LoVo (cell line): ENCODE results near the gene CELF4.

Source experiments
- DNase-seq: peaks from one replicate; pipeline ENCODE4 v3.0.0-alpha.2; 2016; ENCODE audit warnings: low spot score

Gene CELF4

GRCh38 chr18:37252854-37253393 is 312.7 kb downstream of the CELF4 start:
- DNase-seq: no peak

- no peak for DNase-seq
These were observed 313.3 kb downstream of the CELF4 start for GRCh38 chr18:37252342-37252741.

GRCh38 chr18:37251679-37252078 is 313.9 kb downstream of the CELF4 start:
- DNase-seq: no peak

- DNase-seq: no peak
These were observed 315.5 kb downstream of the CELF4 start for GRCh38 chr18:37249895-37250618.

GRCh38 chr18:37249171-37249886 is 316.3 kb downstream of the CELF4 start:
- DNase-seq: no peak

GRCh38 chr18:37248281-37248680 is 317.3 kb downstream of the CELF4 start:
- DNase-seq: no peak

GRCh38 chr18:37247497-37248161 is 318.0 kb downstream of the CELF4 start:
- no peak for DNase-seq

GRCh38 chr18:37246779-37247340 is 318.7 kb downstream of the CELF4 start:
- DNase-seq: no peak

GRCh38 chr18:37244618-37245017 is 321.0 kb downstream of the CELF4 start:
- DNase-seq: no peak

GRCh38 chr18:37243741-37244140 is 321.9 kb downstream of the CELF4 start:
- no peak for DNase-seq

GRCh38 chr18:37242826-37243560 is 322.6 kb downstream of the CELF4 start:
- DNase-seq: no peak

GRCh38 chr18:37242091-37242490 is 323.5 kb downstream of the CELF4 start:
- no peak for DNase-seq

- no peak for DNase-seq
These were observed 327.1 kb downstream of the CELF4 start for GRCh38 chr18:37238282-37239108.

- no peak for DNase-seq
These were observed 330.0 kb downstream of the CELF4 start for GRCh38 chr18:37235583-37235982.

- no peak for DNase-seq
These were observed 334.3 kb downstream of the CELF4 start for GRCh38 chr18:37231251-37231650.

GRCh38 chr18:37230768-37231167 is 334.8 kb downstream of the CELF4 start:
- no peak for DNase-seq

GRCh38 chr18:37225279-37225678 is 340.3 kb downstream of the CELF4 start:
- no peak for DNase-seq

- DNase-seq: no peak
These were observed 342.6 kb downstream of the CELF4 start for GRCh38 chr18:37222999-37223378.

- no peak for DNase-seq
These were observed 343.1 kb downstream of the CELF4 start for GRCh38 chr18:37222354-37222998.

GRCh38 chr18:37219257-37219656 is 346.3 kb downstream of the CELF4 start:
- DNase-seq: no peak
